Parathyroid adenoma (tissue), 2 donors: ENCODE data around the gene TEF.
A peak's percentile ranks its signal among the peaks of the same experiment; 100 is the strongest.

Experiments
- H2AFZ ChIP-seq: fragments of 300-600 bp; sonication (generic); one replicate; pipeline ENCODE4 v1.7.0; 2017; ENCODE audit warnings: antibody characterized with exemption, mild to moderate bottlenecking
- H3K27ac ChIP-seq: fragments of 300-600 bp; sonication (generic); one replicate; pipeline ENCODE4 v1.7.0; 2017
- H3K27me3 ChIP-seq: fragments of 300-600 bp; sonication (generic); one replicate; pipeline ENCODE4 v1.7.0; 2017; ENCODE audit warnings: low read length; ENCODE audit not compliant: control insufficient read depth, insufficient read depth
- H3K36me3 ChIP-seq: fragments of 300-600 bp; sonication (generic); one replicate; pipeline ENCODE4 v1.7.0; 2017; ENCODE audit warnings: low read length; ENCODE audit not compliant: control insufficient read depth, insufficient read depth
- H3K4me1 ChIP-seq: fragments of 300-600 bp; sonication (generic); one replicate; pipeline ENCODE4 v1.7.0; 2017; ENCODE audit warnings: control low read depth
- H3K4me2 ChIP-seq: fragments of 300-600 bp; sonication (generic); one replicate; pipeline ENCODE4 v1.7.0; 2017; ENCODE audit warnings: low read length
- H3K4me3 ChIP-seq: fragments of 300-600 bp; sonication (generic); one replicate; pipeline ENCODE4 v1.7.0; 2017; ENCODE audit warnings: low read depth, low read length
- H3K79me2 ChIP-seq: fragments of 300-600 bp; sonication (generic); one replicate; pipeline ENCODE4 v1.7.0; 2017; ENCODE audit warnings: control low read depth
- H3K9ac ChIP-seq: fragments of 300-600 bp; sonication (generic); one replicate; pipeline ENCODE4 v1.7.0; 2017; ENCODE audit warnings: mild to moderate bottlenecking
- H3K9me3 ChIP-seq: fragments of 300-600 bp; sonication (generic); one replicate; pipeline ENCODE4 v1.7.0; 2017; ENCODE audit warnings: low read length; ENCODE audit not compliant: control insufficient read depth
- TF ChIP-seq, protein P1 (sequence below): fragments of 300-600 bp; sonication (generic); IDR thresholded peaks from one replicate; pipeline ENCODE4 v1.7.0; 2017; ENCODE audit warnings: antibody characterized with exemption, mild to moderate bottlenecking
- donor health status: primary hyperparathyroidism.

Gene TEF, protein sequence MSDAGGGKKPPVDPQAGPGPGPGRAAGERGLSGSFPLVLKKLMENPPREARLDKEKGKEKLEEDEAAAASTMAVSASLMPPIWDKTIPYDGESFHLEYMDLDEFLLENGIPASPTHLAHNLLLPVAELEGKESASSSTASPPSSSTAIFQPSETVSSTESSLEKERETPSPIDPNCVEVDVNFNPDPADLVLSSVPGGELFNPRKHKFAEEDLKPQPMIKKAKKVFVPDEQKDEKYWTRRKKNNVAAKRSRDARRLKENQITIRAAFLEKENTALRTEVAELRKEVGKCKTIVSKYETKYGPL

DNA sequence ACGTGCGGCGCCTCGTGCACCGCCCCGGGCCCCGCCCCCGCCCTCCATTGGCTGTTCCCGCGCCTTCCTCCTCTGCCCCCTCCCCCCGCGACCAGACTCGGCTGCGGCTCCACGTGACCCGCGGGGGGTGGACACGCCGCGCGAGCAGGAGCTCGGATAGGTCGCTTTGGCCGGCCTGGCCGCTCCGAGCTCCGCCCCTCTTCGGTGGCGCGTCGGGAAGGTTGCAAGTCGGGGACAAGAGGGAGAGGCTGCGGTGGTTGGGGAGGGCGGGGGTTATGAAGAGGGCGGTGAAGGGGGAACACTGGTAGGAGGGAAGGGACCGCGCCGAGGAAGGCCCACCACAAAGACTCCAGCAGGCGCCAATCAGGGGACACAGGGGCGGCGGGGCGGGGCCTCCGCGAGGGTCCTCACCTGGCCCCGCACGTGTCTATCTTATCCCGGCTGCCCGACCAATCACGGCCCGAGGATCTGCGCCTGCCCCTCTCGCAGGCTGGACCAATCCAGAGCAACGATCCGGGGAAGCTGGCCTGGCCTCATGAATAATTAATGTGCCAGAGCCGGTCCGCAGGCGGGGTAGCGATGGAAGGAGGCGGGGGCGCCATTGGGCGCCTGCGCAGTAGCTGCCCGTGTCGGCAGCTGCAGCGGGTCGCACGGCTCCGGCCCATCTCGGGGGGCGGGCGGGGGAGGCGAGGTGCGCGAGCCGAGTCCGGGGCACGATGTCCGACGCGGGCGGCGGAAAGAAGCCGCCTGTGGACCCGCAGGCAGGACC lies at the start of gene TEF:
TEF (plus strand) TSS at position 614 of the 769 bp plus-strand sequence; CDS start at position 717, 103 bp downstream.
- TF ChIP-seq, protein P1, sequence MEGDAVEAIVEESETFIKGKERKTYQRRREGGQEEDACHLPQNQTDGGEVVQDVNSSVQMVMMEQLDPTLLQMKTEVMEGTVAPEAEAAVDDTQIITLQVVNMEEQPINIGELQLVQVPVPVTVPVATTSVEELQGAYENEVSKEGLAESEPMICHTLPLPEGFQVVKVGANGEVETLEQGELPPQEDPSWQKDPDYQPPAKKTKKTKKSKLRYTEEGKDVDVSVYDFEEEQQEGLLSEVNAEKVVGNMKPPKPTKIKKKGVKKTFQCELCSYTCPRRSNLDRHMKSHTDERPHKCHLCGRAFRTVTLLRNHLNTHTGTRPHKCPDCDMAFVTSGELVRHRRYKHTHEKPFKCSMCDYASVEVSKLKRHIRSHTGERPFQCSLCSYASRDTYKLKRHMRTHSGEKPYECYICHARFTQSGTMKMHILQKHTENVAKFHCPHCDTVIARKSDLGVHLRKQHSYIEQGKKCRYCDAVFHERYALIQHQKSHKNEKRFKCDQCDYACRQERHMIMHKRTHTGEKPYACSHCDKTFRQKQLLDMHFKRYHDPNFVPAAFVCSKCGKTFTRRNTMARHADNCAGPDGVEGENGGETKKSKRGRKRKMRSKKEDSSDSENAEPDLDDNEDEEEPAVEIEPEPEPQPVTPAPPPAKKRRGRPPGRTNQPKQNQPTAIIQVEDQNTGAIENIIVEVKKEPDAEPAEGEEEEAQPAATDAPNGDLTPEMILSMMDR: no peak
- no peaks in the 10 kb centered on the region for H3K79me2 ChIP-seq
- no peaks in the 10 kb centered on the region for H3K36me3 ChIP-seq

DNA sequence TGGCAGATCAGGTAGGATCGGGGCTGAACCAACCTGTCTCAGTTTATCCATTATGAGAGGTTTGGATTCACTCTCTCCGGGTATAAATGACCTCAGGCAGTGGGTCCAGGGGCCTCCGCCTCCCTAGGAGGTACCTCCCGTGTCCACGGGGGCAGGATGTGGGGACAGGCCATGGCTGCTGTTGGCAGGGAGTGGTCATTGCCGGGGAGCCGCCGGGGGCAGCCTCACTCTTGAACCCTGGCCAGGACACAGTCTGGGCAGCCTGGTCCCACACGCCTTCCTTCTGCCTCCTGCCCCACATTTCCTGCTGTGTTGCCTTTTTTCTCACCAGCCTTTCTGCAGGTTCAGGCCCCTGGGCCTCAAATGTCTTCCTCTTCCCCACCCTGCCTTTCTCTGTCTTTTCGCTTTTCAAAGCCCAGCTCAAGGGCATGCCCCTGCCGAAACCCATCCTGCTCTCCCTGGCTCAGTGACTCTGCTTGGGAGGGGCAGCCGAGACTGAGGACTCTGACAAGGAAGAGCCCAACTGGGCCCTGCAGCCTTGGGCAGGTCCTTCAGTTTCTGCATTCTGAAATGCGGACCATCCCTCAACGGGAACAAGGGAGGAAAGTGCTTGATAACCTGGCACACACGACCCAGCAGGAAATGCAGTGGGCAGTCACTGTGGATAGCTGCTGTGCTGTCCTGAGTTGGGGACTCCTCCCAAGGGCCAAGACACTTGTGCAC lies 49.4 kb upstream of the TEF start:
- Histone ChIP-seq H3K27me3 (no peaks in the 10 kb centered on the region), H3K4me1 (no peaks in the 10 kb centered on the region), H3K9ac (no peak overlapping the region), H3K36me3 (no peaks in the 10 kb centered on the region), H3K4me2 (no peak overlapping the region), H3K27ac (no peak overlapping the region), H3K9me3 (no peaks in the 10 kb centered on the region), H3K4me3 (no peak overlapping the region), H3K79me2 (no peaks in the 10 kb centered on the region), H2AFZ (no peak overlapping the region)
- TF ChIP-seq, protein P1: no peak

More for the DNA sequence above, at the start of gene TEF:
- Histone ChIP-seq H3K27me3 (no peaks in the 10 kb centered on the region), H3K4me2 (peak within 1 kb of the TSS; percentile 94), H3K4me1 (peaks cover 7% of the 10 kb centered on the region), H3K4me3 (peak within 1 kb of the TSS; percentile 96), H3K27ac (peak within 1 kb of the TSS; percentile 96), H3K9me3 (no peaks in the 10 kb centered on the region), H3K9ac (peak within 1 kb of the TSS; percentile 28), H2AFZ (peak within 1 kb of the TSS; percentile 78)

DNA sequence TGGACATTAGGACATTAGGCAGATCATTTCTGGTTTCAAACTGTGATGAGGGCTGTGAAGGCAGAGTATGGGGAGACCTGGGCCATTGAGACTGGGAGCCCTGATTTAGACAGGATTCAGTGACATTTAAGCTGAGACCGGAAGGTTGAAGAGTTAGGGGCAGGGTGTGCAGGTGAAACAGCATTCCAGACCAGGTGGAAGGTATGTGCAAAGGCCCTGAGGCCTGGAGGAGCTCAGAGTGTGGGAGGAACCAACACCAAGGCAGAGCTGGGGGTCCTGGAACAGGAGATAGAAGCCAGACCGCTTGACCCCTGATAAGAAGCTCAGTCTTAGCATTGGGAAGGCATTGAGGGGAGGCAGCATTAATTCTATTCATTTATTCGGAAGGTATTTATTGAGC lies 47.9 kb upstream of the TEF start:
- no peaks in the 10 kb centered on the region for H3K4me1 ChIP-seq
- no peaks in the 10 kb centered on the region for H3K36me3 ChIP-seq
- no peak overlapping the region for H3K4me2 ChIP-seq
- TF ChIP-seq, protein P1: no peak
- H3K9me3 ChIP-seq: no peaks in the 10 kb centered on the region
- no peak overlapping the region for H2AFZ ChIP-seq
- H3K27ac ChIP-seq: no peak overlapping the region
- no peaks in the 10 kb centered on the region for H3K27me3 ChIP-seq
- H3K9ac ChIP-seq: no peak overlapping the region
- H3K4me3 ChIP-seq: no peak overlapping the region
- H3K79me2 ChIP-seq: no peaks in the 10 kb centered on the region

DNA sequence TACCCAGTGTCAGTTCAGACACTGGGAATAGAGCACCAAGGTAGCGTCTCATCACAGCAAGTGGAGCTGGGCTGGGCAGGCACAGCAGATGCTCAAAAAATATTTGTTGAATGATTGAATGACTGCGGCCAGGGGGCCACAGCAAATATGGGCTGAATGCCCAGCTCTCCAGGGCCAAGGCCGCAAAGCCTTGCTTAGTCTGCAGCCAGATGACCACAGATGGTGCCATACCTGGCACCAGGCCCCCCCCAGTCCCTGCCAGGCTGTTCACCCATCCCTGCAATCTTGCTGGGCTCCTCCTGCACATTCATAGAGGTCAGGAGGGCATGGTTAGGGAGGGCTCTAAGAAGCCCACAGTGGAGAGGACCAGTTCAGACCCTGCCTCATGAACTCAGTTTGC lies 47.5 kb upstream of the TEF start:
- TF ChIP-seq, protein P1: no peak
- H3K27ac ChIP-seq: no peak overlapping the region
- no peak overlapping the region for H3K9ac ChIP-seq
- H3K4me2 ChIP-seq: no peak overlapping the region
- H3K4me1 ChIP-seq: no peaks in the 10 kb centered on the region
- no peak overlapping the region for H2AFZ ChIP-seq
- no peaks in the 10 kb centered on the region for H3K79me2 ChIP-seq
- no peaks in the 10 kb centered on the region for H3K9me3 ChIP-seq
- H3K27me3 ChIP-seq: no peaks in the 10 kb centered on the region
- no peak overlapping the region for H3K4me3 ChIP-seq
- H3K36me3 ChIP-seq: no peaks in the 10 kb centered on the region
